HG02884 (cell line): ENCODE data around the gene NPTX1.

Experiments
- ATAC-seq: cut with Tn5 transposase; IDR thresholded peaks from one replicate; pipeline ENCODE4 v1.9.1; 2021; ENCODE audit warnings: mild to moderate bottlenecking, moderate library complexity; ENCODE audit not compliant: unreplicated experiment

Gene NPTX1

GRCh38 chr17:80445007-80445725, 31.2 kb downstream of the NPTX1 start:
- ATAC-seq: no peak

- no peak for ATAC-seq
Observed at GRCh38 chr17:80444644-80444979, 31.8 kb downstream of the NPTX1 start.

- no peak for ATAC-seq
Observed at GRCh38 chr17:80443916-80444643, 32.3 kb downstream of the NPTX1 start.

GRCh38 chr17:80443498-80443897, 32.9 kb downstream of the NPTX1 start:
- no peak for ATAC-seq

GRCh38 chr17:80442764-80443163, 33.6 kb downstream of the NPTX1 start:
- no peak for ATAC-seq

GRCh38 chr17:80442323-80442659, 34.1 kb downstream of the NPTX1 start:
- ATAC-seq: no peak

GRCh38 chr17:80441598-80442322, 34.6 kb downstream of the NPTX1 start:
- ATAC-seq: no peak

- no peak for ATAC-seq
Observed at GRCh38 chr17:80441133-80441578, 35.3 kb downstream of the NPTX1 start.

GRCh38 chr17:80439499-80439898, 36.9 kb downstream of the NPTX1 start:
- ATAC-seq: no peak

- ATAC-seq: no peak
Observed at GRCh38 chr17:80438806-80439205, 37.6 kb downstream of the NPTX1 start.

- ATAC-seq: no peak
Observed at GRCh38 chr17:80437532-80437931, 38.9 kb downstream of the NPTX1 start.

- no peak for ATAC-seq
Observed at GRCh38 chr17:80433916-80434666, 42.3 kb downstream of the NPTX1 start.

GRCh38 chr17:80432961-80433550, 43.4 kb downstream of the NPTX1 start:
- no peak for ATAC-seq

GRCh38 chr17:80432350-80432955, 44.0 kb downstream of the NPTX1 start:
- no peak for ATAC-seq

GRCh38 chr17:80431246-80432195, 44.9 kb downstream of the NPTX1 start:
- ATAC-seq: no peak

GRCh38 chr17:80430446-80431245, 45.8 kb downstream of the NPTX1 start:
- no peak for ATAC-seq

- ATAC-seq: no peak
Observed at GRCh38 chr17:80429356-80430275, 46.8 kb downstream of the NPTX1 start.
